PC-3 (cell line): ENCODE results near the gene CNTNAP2.

Source experiments
- EZH2 ChIP-seq: fragments of 300-600 bp; sonication (generic); IDR thresholded peaks from one replicate; pipeline ENCODE4 v1.6.1; 2017; ENCODE audit warnings: antibody characterized with exemption, mild to moderate bottlenecking, low read length; ENCODE audit not compliant: unreplicated experiment
- TF ChIP-seq, protein P1 (sequence below): fragments of 300-600 bp; sonication (generic); conservative IDR thresholded peaks from 2 replicates; pipeline ENCODE4 v1.5.1; 2017; ENCODE audit warnings: antibody characterized with exemption, low read depth, mild to moderate bottlenecking, low read length

GRCh38 chr7:147556317-147556716 lies 1439.7 kb downstream of the CNTNAP2 start:
- TF ChIP-seq, protein P1, sequence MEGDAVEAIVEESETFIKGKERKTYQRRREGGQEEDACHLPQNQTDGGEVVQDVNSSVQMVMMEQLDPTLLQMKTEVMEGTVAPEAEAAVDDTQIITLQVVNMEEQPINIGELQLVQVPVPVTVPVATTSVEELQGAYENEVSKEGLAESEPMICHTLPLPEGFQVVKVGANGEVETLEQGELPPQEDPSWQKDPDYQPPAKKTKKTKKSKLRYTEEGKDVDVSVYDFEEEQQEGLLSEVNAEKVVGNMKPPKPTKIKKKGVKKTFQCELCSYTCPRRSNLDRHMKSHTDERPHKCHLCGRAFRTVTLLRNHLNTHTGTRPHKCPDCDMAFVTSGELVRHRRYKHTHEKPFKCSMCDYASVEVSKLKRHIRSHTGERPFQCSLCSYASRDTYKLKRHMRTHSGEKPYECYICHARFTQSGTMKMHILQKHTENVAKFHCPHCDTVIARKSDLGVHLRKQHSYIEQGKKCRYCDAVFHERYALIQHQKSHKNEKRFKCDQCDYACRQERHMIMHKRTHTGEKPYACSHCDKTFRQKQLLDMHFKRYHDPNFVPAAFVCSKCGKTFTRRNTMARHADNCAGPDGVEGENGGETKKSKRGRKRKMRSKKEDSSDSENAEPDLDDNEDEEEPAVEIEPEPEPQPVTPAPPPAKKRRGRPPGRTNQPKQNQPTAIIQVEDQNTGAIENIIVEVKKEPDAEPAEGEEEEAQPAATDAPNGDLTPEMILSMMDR: no peak
- no peak for TF ChIP-seq EZH2
